HG02884 (cell line): Measurements from ENCODE around the gene RFX2.

Experiments used
- ATAC-seq: cut with Tn5 transposase; IDR thresholded peaks from one replicate; pipeline ENCODE4 v1.9.1; 2021; ENCODE audit warnings: mild to moderate bottlenecking, moderate library complexity; ENCODE audit not compliant: unreplicated experiment

The RFX2 gene

DNA sequence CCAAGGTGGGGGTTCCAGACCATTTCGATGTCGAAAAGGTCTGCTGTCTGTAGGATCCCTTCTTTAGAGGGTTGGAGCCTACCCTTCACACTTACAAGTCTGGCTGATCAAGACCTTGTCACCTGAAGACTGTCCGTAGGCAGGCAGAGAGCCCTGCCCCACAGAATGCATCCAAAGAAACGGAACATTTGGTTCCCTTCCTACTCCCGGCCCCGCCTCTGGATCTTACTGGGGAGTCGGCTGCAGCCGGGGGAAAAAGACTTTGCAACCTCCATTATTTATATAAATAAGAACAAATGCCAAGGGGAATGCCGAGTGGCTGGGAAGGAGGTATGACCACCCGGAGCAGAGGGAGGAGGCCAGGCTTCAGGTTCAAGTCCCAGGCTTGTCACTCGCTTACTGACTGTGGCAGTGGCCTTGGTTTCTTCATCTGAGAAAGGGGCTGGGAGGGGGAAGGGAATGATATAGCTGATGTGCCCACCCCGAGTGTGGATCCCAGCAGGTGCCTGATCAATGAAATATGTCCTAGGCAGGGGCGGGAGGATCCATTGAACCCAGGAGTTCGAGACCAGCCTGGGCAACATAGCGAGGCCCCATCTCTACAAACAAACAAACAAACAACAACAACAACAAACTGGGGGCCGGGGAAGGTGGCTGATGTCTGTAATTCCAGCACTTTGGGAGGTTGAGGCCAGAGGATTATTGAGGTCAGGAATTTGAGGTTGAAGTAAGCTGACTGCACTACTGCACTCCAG, 48.7 kb downstream of the RFX2 start:
- no peak for ATAC-seq

DNA sequence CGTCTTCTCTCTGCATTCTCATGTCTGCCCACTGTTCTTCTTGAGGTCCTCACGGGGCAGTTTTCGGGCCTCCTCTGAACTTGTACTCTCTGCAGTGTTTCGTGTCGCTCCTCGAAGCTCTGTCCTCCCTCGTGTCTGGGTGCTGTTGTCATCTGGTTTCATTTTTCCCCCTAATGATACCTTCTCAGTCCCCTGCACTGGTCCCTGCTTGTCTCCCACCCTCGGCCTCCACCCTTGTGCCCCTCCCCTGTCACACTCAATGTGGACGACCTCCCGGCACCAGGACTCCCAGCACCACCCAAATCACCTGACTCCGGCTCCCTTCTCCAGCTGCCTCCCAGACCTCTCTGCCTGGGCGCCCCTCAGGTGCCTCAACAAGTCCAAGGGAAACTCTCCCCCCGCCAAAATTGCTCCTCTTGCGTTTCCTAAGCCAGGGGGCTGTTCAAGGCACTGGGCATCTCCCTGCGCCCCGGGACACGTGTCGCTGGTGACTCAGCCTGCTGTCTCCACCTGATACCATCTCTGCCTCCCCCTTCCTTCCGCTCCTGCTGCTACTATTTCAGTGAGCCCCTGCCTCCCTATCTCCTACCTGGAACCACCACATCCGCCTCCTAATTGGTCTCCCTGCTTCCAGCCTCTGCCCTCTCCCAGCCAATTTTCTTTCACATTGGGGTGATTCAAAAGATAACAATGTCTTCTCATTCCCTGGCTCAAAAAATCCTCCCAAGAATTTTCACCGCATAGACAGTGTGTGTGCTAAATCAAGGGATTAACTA, 49.5 kb downstream of the RFX2 start:
- ATAC-seq: no peak

DNA sequence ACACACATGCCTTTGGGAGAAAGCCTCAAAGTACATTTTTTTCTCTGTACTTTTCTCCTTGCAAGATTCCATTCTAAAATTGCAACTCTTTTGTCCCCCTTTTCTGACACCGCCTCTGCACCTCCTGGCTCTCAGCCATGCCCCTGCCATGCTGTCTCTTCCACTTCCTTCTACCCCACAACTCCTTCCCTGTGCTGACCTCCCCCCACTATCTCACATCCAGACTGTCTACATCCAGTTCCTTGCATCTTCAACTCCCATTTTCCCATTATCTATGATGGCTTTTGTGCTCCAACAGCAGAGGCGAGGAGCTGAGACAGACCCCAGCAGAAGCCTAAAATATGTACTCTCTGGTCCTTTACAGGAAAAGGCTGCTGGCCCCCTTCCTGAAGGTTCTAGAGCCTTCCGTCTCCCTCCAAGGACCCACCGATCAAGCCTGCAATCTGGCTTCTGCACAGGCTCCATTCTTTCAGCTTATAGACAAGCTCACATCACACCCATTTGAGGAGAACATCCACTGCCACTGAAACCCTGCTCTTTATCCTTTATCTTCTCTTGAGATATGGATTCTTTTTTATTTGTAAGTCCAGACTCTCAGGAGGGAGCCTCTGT, 50.2 kb downstream of the RFX2 start:
- no peak for ATAC-seq

GRCh38 chr19:6059396-6059947, 50.8 kb downstream of the RFX2 start:
- ATAC-seq: no peak

DNA sequence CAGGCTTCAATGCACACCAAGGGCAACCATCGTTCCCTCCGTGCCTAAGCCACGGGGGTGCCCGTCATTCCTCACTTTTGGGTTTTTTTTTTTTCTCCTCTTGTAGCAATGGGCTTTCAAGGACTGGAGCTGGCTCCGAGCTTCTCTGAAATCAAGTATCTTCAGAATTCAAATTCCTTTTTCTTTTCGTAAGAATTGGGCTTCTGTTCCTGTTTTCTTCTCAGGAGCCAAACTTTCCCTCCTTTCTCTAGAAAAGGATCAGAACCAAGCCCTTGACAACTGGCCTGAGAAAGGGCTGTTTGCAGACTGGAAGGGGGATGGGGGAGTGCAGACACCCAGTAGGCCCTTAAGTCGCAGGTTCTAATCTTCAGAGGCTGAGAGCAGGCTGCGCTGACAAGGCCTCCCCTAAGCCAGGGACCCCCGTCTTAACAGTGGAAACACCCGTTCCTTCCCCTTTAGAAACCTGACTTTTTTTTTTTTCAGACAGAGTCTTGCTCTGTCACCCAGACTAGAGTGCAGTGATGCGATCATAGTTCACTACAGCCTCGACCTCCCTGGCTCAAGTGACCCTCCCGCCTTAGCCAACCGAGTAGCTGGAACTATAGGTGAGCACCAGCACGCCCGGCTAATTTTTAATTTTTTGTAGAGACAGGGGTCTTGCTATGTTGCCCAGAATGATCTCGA, 51.6 kb downstream of the RFX2 start:
- no peak for ATAC-seq

GRCh38 chr19:6057651-6058517, 52.4 kb downstream of the RFX2 start:
- no peak for ATAC-seq

DNA sequence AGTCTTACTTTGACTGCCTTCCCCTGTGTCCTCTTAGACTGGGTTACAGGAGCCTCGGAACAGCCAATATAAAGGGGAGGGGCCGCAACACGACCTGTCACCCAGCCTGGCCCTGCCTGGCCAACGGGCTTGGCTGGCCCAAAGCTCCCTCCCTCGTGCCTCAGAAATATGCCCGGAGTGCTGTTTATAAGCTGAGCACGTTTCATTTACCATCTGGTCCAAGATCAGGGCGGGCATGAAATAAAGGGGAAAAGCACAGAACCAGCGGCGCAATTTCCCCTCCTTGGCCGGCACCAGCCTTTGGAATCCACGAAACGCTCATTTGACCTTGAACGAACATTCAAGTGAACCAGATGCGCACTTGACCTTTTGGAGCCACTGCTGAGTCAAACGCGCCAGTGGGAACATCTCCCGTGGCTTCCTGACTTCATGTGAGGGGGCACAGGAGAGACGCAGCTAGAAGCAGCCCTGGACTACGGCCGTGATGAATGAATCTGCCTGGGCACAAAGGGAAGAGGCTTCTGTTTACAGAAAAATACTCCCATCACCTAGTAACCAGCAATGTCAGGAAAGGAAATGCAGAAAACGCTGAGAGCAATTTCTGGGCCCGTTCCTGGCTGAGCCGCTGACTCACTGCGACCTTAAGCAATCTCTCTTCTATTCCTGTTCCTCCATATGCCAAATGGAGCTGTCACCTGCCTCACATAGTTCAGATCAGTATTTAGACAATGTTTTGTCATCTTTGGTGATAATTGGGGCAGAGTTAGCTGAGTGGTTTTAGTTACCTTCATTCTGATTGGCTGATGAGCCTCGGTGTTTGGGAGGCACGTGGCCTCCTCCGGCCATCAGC, 53.3 kb downstream of the RFX2 start:
- no peak for ATAC-seq

GRCh38 chr19:6056282-6056741, 54.0 kb downstream of the RFX2 start:
- ATAC-seq: no peak

- no peak for ATAC-seq
These were observed 55.1 kb downstream of the RFX2 start for GRCh38 chr19:6055013-6055795.

DNA sequence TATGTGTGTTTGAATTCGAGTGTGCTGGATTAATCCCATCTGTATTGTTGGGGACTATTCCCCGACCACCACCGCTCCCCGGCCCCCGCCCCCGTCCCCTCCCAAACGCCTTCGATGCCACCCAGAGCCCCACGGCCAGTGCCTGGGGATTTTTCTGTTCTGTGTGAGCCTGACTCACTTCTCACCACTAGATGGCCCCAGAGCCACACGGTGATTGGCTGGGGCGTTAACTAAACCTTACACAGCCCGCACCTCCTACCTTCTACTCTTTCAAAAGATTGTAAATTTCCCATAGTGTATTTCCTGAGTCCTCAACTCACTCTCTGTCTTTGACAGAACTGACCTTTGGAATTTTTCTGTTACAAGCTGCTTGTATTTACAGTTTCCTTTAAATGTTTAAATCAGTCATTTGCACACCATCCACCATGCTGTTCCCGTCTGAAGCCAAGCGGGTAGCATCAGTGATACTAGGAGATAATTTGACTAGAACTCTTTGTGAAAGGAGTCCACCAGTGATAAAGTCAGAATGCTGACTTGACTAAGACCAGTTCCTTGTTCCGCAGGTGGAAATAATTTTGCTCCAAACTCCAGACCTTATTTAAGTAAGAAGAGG, 61.4 kb downstream of the RFX2 start:
- ATAC-seq: no peak

DNA sequence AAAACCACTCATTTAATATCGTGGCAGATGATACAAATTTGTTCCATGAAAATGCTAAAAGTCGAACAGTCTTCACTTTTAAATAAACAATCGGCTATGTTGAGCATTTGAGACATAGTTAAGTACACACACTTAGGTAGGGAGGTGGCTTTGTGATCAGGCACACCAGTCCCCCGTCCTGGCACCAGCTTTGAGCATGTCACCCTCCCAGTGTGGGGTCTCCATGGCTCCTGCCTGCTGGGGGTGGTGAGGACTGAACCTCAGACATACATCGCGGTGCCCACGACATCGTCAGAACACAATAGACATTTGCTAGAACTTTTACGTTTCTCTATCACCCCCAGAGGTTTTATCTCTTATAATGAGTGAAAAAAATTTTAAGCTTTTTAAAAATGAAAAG, 62.0 kb downstream of the RFX2 start:
- no peak for ATAC-seq

DNA sequence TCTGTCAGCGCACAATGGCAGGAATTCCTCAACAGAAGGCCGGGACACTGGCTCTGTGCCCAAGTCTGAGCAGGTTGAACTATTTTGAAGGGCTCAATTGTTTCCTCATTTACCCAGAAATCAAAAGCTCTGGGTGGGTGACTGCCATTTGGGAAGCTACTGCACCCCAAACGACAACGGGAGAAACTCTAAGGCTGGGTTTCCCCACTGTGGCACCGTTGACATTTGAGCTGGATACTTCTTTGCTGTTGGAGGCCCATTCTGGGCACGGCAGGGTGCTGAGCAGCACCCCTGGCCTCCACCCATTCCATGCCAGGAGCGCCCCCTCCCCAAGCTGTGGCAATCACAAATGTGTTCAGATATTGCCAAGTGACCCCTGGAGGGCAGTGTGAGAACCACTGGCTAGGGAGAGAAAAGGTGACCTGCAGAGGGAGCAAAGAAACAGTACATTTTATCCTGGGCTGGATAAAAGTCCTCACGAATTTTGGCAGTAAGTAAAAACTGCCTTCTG, 62.5 kb downstream of the RFX2 start:
- ATAC-seq: no peak

DNA sequence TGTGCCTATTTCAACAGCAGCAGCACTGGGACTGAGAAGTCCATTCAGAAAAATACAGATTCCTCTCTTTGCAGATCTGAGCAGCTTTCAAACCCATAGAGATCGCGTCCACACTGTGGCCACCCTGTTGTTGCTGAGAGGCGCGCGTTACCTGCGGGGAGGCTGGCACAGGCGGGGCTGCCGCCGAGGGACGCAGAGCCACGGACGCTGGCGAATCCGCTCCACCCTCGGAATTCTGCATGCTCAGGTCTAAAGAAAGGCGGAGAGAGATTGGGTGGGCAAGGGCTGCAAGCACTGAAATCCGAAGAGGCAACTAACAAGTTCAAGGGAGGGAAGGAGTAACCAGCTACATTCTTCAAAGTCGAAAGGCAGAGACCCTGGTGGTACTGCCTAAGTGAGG, 63.0 kb downstream of the RFX2 start:
- no peak for ATAC-seq

DNA sequence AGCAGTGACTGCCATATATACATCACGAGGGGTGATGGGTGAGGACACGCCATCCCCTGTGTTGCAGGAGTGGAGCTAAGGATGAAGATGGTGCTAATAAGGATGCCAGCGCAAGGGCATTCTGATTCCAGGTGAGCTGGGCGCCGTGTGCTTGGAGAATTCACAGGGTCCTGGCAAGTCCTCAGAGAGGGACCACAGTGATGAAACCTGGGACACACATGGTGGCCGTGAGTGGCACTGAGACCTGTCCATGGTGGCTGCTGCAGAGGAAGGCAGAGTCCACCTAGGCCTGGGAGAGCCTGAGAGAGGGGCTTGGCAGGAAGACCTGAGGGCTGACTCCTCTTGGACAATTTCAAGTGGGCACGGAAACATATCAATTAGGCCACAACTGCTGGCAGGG, 65.2 kb downstream of the RFX2 start:
- ATAC-seq: no peak

DNA sequence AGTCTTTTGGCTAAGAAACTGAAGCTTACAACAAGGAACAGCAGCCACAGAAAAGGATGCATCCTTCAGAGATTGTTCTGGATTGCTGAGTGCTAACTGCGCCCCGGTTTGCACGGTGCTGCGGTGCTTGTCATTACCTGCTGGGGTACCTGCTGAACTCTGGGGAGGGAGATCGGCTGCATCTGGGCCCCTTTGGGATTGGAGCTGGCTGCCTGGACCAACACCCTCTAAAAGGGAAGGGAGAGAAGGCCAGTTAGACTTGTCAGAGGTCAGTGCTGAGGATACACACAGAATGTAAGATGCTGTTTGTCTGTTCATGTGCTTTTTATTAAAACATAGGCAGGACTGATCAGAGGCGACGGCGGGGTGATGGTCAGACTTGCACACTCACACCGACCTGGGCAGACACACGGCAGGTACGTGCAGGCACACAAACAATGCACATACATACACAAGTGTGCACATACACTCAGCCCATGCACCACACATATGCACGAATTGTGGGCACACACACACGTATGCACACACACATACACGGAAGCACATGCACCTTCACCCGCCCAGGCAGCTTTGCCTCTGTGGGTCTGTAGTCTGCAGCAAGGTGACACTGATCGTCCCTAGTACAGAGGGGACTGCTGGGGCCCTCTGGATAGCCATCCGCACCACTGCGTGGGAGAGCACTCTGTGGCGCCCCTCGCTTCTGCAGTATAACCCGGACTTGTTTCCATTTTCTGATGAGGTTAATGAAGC, 66.1 kb downstream of the RFX2 start:
- no peak for ATAC-seq

- ATAC-seq: no peak
These were observed 67.2 kb downstream of the RFX2 start for GRCh38 chr19:6042776-6043726.
